SK-N-SH treated with all-trans-retinoic acid at 6 μM for 48 hours (cell line): ENCODE measurements around the gene MROH7.

Experiments used
- ATAC-seq: fragments of 200-7000 bp; cut with Tn5 transposase; 3 replicates; pipeline ENCODE4 v1.9.1; 2020; ENCODE audit warnings: mild to moderate bottlenecking, moderate library complexity
- ARNTL ChIP-seq: fragments of 450-650 bp; formaldehyde crosslinking; IDR thresholded peaks from 2 replicates; pipeline ENCODE4 v1.5.0; 2020; ENCODE audit warnings: low read depth, mild to moderate bottlenecking, moderate library complexity, borderline replicate concordance
- BACH2 ChIP-seq: fragments of 250-450 bp; sonication (Bioruptor Pico); IDR thresholded peaks from 2 replicates; pipeline ENCODE4 v1.9.0; 2021; ENCODE audit warnings: mild to moderate bottlenecking, borderline replicate concordance
- CREB5 ChIP-seq: fragments of 250-450 bp; sonication (Bioruptor Pico); IDR thresholded peaks from 2 replicates; pipeline ENCODE4 v1.5.1; 2020; ENCODE audit warnings: low read depth, mild to moderate bottlenecking, moderate library complexity
- ESRRG ChIP-seq: fragments of 250-450 bp; sonication (Bioruptor Pico); IDR thresholded peaks from 2 replicates; pipeline ENCODE4 v1.6.1; 2021; ENCODE audit warnings: mild to moderate bottlenecking
- ISL1 ChIP-seq: fragments of 250-450 bp; sonication (Bioruptor Pico); IDR thresholded peaks from 2 replicates; pipeline ENCODE4 v2.1.2; 2022; ENCODE audit warnings: mild to moderate bottlenecking, moderate library complexity
- OSR1 ChIP-seq: fragments of 250-450 bp; sonication (Bioruptor Pico); IDR thresholded peaks from 2 replicates; pipeline ENCODE4 v1.8.0; 2022; ENCODE audit warnings: moderate library complexity, mild to moderate bottlenecking, inconsistent platforms
- POU6F1 ChIP-seq: fragments of 250-450 bp; sonication (Bioruptor Pico); IDR thresholded peaks from 2 replicates; pipeline ENCODE4 v1.8.0; 2021; ENCODE audit warnings: low read depth, mild to moderate bottlenecking, moderate library complexity, borderline replicate concordance
- PPARA ChIP-seq: fragments of 250-450 bp; sonication (Bioruptor Pico); IDR thresholded peaks from 2 replicates; pipeline ENCODE4 v1.5.0; 2020; ENCODE audit warnings: mild to moderate bottlenecking, borderline replicate concordance
- RARB ChIP-seq: fragments of 250-450 bp; sonication (Bioruptor Pico); IDR thresholded peaks from 2 replicates; pipeline ENCODE4 v1.8.0; 2021; ENCODE audit warnings: mild to moderate bottlenecking, moderate library complexity
- SNAI2 ChIP-seq: fragments of 250-450 bp; sonication (Bioruptor Pico); IDR thresholded peaks from 2 replicates; pipeline ENCODE4 v1.5.0; 2020; ENCODE audit warnings: mild to moderate bottlenecking, moderate library complexity
- TOX ChIP-seq: fragments of 250-450 bp; sonication (Bioruptor Pico); IDR thresholded peaks from 2 replicates; pipeline ENCODE4 v1.8.0; 2021; ENCODE audit warnings: mild to moderate bottlenecking, moderate library complexity, borderline replicate concordance
- TSHZ2 ChIP-seq: fragments of 250-450 bp; sonication (Bioruptor Pico); IDR thresholded peaks from 2 replicates; pipeline ENCODE4 v1.5.0; 2020; ENCODE audit warnings: mild to moderate bottlenecking, moderate library complexity
- ZC3H10 ChIP-seq: fragments of 250-450 bp; sonication (Bioruptor Pico); IDR thresholded peaks from 2 replicates; pipeline ENCODE4 v1.5.1; 2021; ENCODE audit warnings: mild to moderate bottlenecking, moderate library complexity
- ZFP3 ChIP-seq: fragments of 250-450 bp; sonication (Bioruptor Pico); IDR thresholded peaks from 2 replicates; pipeline ENCODE4 v1.5.0; 2020; ENCODE audit warnings: mild to moderate bottlenecking, moderate library complexity
- ZNF565 ChIP-seq: fragments of 450-650 bp; formaldehyde crosslinking; conservative IDR thresholded peaks from 2 replicates; pipeline ENCODE4 v1.5.0; 2020; ENCODE audit warnings: low read depth, mild to moderate bottlenecking, moderate library complexity
- ZNF70 ChIP-seq: fragments of 450-650 bp; formaldehyde crosslinking; IDR thresholded peaks from 2 replicates; pipeline ENCODE4 v1.5.0; 2020; ENCODE audit warnings: mild to moderate bottlenecking, moderate library complexity
- ZNF8 ChIP-seq: fragments of 450-650 bp; formaldehyde crosslinking; IDR thresholded peaks from 2 replicates; pipeline ENCODE4 v1.5.0; 2020; ENCODE audit warnings: mild to moderate bottlenecking, moderate library complexity
- TF ChIP-seq, protein P1 (sequence below): fragments of 250-450 bp; sonication (Bioruptor Pico); IDR thresholded peaks from 2 replicates; pipeline ENCODE4 v1.5.1; 2021; ENCODE audit warnings: mild to moderate bottlenecking, moderate library complexity

Gene MROH7

DNA sequence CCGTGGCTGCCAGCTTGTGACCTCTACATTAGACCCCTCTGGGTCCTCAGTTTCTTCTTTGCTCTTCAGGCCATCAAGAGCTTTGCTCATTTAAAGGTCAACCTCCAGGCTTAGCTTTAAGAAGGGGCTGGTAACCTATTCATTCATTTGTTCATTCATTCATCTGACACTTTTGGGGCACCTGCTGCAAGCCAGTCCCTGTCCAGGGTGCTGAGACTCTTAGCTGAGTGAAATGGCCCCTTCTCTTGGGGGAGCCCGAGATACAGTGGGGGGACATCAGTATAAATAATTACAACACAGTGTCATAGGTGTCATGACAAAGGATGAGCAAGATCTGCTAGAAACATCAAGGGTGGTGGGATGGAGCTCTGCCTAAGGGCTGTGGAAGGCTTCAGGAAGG lies 63.6 kb downstream of the MROH7 start:
- TF ChIP-seq, protein P1, sequence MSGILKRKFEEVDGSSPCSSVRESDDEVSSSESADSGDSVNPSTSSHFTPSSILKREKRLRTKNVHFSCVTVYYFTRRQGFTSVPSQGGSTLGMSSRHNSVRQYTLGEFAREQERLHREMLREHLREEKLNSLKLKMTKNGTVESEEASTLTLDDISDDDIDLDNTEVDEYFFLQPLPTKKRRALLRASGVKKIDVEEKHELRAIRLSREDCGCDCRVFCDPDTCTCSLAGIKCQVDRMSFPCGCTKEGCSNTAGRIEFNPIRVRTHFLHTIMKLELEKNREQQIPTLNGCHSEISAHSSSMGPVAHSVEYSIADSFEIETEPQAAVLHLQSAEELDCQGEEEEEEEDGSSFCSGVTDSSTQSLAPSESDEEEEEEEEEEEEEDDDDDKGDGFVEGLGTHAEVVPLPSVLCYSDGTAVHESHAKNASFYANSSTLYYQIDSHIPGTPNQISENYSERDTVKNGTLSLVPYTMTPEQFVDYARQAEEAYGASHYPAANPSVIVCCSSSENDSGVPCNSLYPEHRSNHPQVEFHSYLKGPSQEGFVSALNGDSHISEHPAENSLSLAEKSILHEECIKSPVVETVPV (CRISPR knock-in tag): no peak
- TF ChIP-seq SNAI2: no peak
- no peak for TF ChIP-seq ZNF565
- no peak for TF ChIP-seq TSHZ2
- no peak for TF ChIP-seq ARNTL (CRISPR knock-in tag)
- no peak for TF ChIP-seq TOX (CRISPR knock-in tag)
- TF ChIP-seq CREB5 (CRISPR knock-in tag): no peak
- TF ChIP-seq ZFP3 (CRISPR knock-in tag): no peak
- TF ChIP-seq ESRRG (CRISPR knock-in tag): no peak
- TF ChIP-seq POU6F1 (CRISPR knock-in tag): no peak
- TF ChIP-seq ZC3H10 (CRISPR knock-in tag): no peak
- no peak for TF ChIP-seq ISL1 (CRISPR knock-in tag)
- no peak for TF ChIP-seq ZNF8 (CRISPR knock-in tag)
- TF ChIP-seq PPARA (CRISPR knock-in tag): no peak
- no peak for TF ChIP-seq OSR1 (CRISPR knock-in tag)
- no peak for TF ChIP-seq RARB (CRISPR knock-in tag)
- no peak for ATAC-seq

DNA sequence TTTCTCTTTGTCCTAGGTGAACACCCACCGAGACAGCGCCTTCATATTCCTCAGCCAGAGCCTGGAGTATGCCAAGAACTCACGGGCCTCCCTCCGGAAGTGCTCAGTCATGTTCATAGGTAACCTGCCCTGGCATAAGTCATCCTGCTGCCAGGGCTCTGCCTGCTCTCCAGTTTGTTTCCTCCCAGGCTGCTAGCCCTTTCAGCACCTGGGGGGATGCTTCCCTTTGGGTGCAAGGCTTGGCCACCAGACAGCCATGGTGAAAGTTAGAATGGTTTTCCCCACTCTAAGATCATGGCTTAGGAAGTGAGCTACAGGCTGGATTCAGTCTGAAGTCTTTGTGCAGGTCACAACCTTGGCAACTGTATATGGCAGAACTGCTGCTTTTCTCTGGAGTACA lies 64.8 kb downstream of the MROH7 start:
- no peak for ATAC-seq
- TF ChIP-seq, protein P1 (CRISPR knock-in tag): no peak
- TF ChIP-seq ZFP3 (CRISPR knock-in tag) (no peak), ZNF8 (CRISPR knock-in tag) (no peak), SNAI2 (no peak), ZNF565 (no peak)

DNA sequence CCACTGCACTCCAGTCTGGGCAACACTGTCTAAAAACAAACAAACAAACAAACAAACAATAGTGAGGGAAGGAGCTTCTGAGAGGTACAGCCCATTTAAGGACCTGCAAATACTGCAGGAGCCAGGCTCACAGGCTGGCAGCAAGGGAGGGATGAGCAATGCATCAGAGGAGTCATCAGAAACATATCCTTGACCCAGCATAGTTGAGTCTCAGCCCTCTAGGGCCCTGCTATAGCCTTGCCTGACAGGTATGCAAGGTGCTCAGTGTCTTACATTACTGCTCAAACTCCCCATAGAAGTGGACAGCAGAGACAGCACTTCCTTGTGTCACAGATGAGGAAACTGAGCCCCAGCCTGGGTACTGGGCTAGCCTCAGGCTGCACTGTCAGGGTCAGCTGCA lies 66.8 kb downstream of the MROH7 start:
- TF ChIP-seq ISL1 (CRISPR knock-in tag) (no peak), ZNF70 (CRISPR knock-in tag) (no peak), SNAI2 (no peak), OSR1 (CRISPR knock-in tag) (no peak), ZNF565 (no peak), ZFP3 (CRISPR knock-in tag) (no peak), CREB5 (CRISPR knock-in tag) (no peak), BACH2 (no peak), TSHZ2 (no peak), RARB (CRISPR knock-in tag) (no peak), ESRRG (CRISPR knock-in tag) (no peak)
- TF ChIP-seq, all 23 proteins: peak for 0

More for the DNA sequence above, 66.8 kb downstream of the MROH7 start:
- ATAC-seq: no peak
